HepG2 (cell line): ENCODE measurements around the gene SHC1. TPM values are rescaled to one million over a fixed set of nuclear protein-coding genes. Genes with fewer than 3 reads are reported as not detected.

Experiments
- AGO1 ChIP-seq: fragments of 200-400 bp; formaldehyde crosslinking; IDR thresholded peaks from 2 replicates; pipeline ENCODE4 v1.6.1; 2017; ENCODE audit warnings: mild to moderate bottlenecking, low read depth, low read length, moderate library complexity; ENCODE audit not compliant: poor library complexity, severe bottlenecking
- CBFB ChIP-seq: sonication (generic); formaldehyde crosslinking; IDR thresholded peaks from 2 replicates; pipeline ENCODE4 v1.4.0; 2020; ENCODE audit warnings: missing genetic modification reagents
- FOSL2 ChIP-seq: sonication (generic); formaldehyde crosslinking; IDR thresholded peaks from 2 replicates; pipeline ENCODE4 v1.4.0; 2020; ENCODE audit warnings: missing genetic modification reagents
- HCFC1 ChIP-seq: fragments of 150-350 bp; IDR thresholded peaks from 2 replicates; pipeline ENCODE4 v1.6.1; 2014; ENCODE audit warnings: low read depth, low read length
- HDAC6 ChIP-seq: fragments of 200-600 bp; sonication (generic); IDR thresholded peaks from 2 replicates; pipeline ENCODE4 v1.7.0; 2017; ENCODE audit warnings: mild to moderate bottlenecking, antibody characterized with exemption, low read length, low read depth
- JARID2 ChIP-seq: sonication (generic); formaldehyde crosslinking; IDR thresholded peaks from 2 replicates; pipeline ENCODE4 v1.8.1; 2023; ENCODE audit warnings: missing genetic modification reagents, inconsistent platforms; ENCODE audit not compliant: insufficient replicate concordance
- NR2F1 ChIP-seq, 2 experiments: fragments of 450-650 bp in 1 of 2; formaldehyde crosslinking in 1 of 2; IDR thresholded peaks; 2 replicates each; pipeline versions ENCODE4 v1.5.0 to v1.6.1; 2016 to 2020; ENCODE audit warnings: mild to moderate bottlenecking in 1 of 2, missing compliant biosample characterization in 1 of 2, missing genetic modification reagents in 1 of 2, moderate library complexity in 1 of 2
- RCOR2 ChIP-seq: IDR thresholded peaks from 2 replicates; pipeline ENCODE4 v1.6.1; 2016; ENCODE audit warnings: missing biosample characterization, missing genetic modification reagents
- RFX3 ChIP-seq: IDR thresholded peaks from 2 replicates; pipeline ENCODE4 v1.6.1; 2016; ENCODE audit warnings: missing biosample characterization, missing genetic modification reagents
- SAP130 ChIP-seq: IDR thresholded peaks from 2 replicates; pipeline ENCODE4 v1.6.1; 2016; ENCODE audit warnings: low read depth
- ZHX1 ChIP-seq: sonication (generic); formaldehyde crosslinking; IDR thresholded peaks from 2 replicates; pipeline ENCODE4 v1.8.1; 2022; ENCODE audit warnings: low read depth, mild to moderate bottlenecking, missing genetic modification reagents
- ZNF205 ChIP-seq: IDR thresholded peaks from 2 replicates; pipeline ENCODE4 v1.6.1; 2018; ENCODE audit warnings: missing biosample characterization, missing genetic modification reagents
- ZNF318 ChIP-seq: sonication (generic); formaldehyde crosslinking; IDR thresholded peaks from 2 replicates; pipeline ENCODE4 v1.4.0; 2020; ENCODE audit warnings: mild to moderate bottlenecking, missing genetic modification reagents
- ZNF446 ChIP-seq: sonication (generic); formaldehyde crosslinking; IDR thresholded peaks from 2 replicates; pipeline ENCODE4 v1.5.0; 2020; ENCODE audit warnings: mild to moderate bottlenecking, missing genetic modification reagents
- ZNF562 ChIP-seq: sonication (generic); formaldehyde crosslinking; IDR thresholded peaks from 2 replicates; pipeline ENCODE4 v1.8.0; 2022; ENCODE audit warnings: missing genetic modification reagents, borderline replicate concordance
- ZNF691 ChIP-seq: sonication (generic); formaldehyde crosslinking; IDR thresholded peaks from 2 replicates; pipeline ENCODE4 v1.4.0; 2020; ENCODE audit warnings: missing genetic modification reagents, low read depth, mild to moderate bottlenecking, borderline replicate concordance
- ZSCAN20 ChIP-seq: sonication (generic); formaldehyde crosslinking; IDR thresholded peaks from 2 replicates; pipeline ENCODE4 v1.4.0; 2020; ENCODE audit warnings: missing genetic modification reagents, mild to moderate bottlenecking, borderline replicate concordance
- ZSCAN30 ChIP-seq: sonication (generic); formaldehyde crosslinking; IDR thresholded peaks from 2 replicates; pipeline ENCODE4 v1.5.0; 2020; ENCODE audit warnings: mild to moderate bottlenecking, missing genetic modification reagents
- polyA plus RNA-seq, 8 experiments: library from polyadenylated mRNA; depleted of rRNA in 3 of 8; stranded (reverse) in 7 of 8; unstranded in 1 of 8; fragments of >200 nt; fragmentation: Illumina TruSeq in 4 of 8; extraction: Trizol in 4 of 8; gene quantifications; 2 replicates each; pipeline versions ENCODE4 v1.2.1 to v1.2.3, GENCODE V29; 2011 to 2016; ENCODE audit warnings: low read depth in 4 of 8, missing spikeins in 1 of 8, mixed read lengths in 1 of 8; ENCODE audit not compliant: insufficient read depth in 1 of 8
- total RNA-seq, 5 experiments: library from RNA; depleted of rRNA; stranded (reverse); fragments of >200 nt; fragmentation: Illumina TruSeq; extraction: Trizol; gene quantifications; 2 replicates each; pipeline ENCODE4 v1.2.3, GENCODE V29; 2016; ENCODE audit warnings: low read depth in 1 of 5

Gene SHC1
- total and polyA plus RNA-seq, 2 of the 13 experiments (the other 11 are each of a cell fraction or from before 2014, with no cell fraction given) = 52.0 to 137 TPM

- no peak for TF ChIP-seq RCOR2 (CRISPR knock-in tag)
- no peak for TF ChIP-seq CBFB (CRISPR knock-in tag)
- no peak for TF ChIP-seq AGO1
- no peak for TF ChIP-seq JARID2
- no peak for TF ChIP-seq HCFC1
- TF ChIP-seq FOSL2 (CRISPR knock-in tag) = no peak
- no peak for TF ChIP-seq ZHX1 (CRISPR knock-in tag)
- 0 out of 2 replicates have a peak, but pooled peaks have one; percentile 32 for TF ChIP-seq SAP130 (CRISPR knock-in tag)
- TF ChIP-seq ZNF318 (CRISPR knock-in tag) = no peak
- no peak for TF ChIP-seq NR2F1 (CRISPR knock-in tag; IDR thresholded peaks at IDR 0.05)
- TF ChIP-seq ZNF562 (CRISPR knock-in tag) = no peak
- no peak for TF ChIP-seq HDAC6
- TF ChIP-seq ZSCAN30 (CRISPR knock-in tag) = 0 out of 2 replicates have a peak, but pooled peaks have one; percentile 2
- no peak for TF ChIP-seq ZNF446 (CRISPR knock-in tag)
- TF ChIP-seq ZNF205 (CRISPR knock-in tag) = no peak
- TF ChIP-seq ZNF691 (CRISPR knock-in tag) = no peak
- no peak for TF ChIP-seq RFX3
- TF ChIP-seq ZSCAN20 (CRISPR knock-in tag) = no peak
Measured at GRCh38 chr1:155002464-155003226, 32.1 kb upstream of the SHC1 start, which contains the start of gene ZBTB7B (continued).
